GM18520 (cell line): Measurements from ENCODE around the gene CALML4.

ENCODE experiments used
- ATAC-seq: cut with Tn5 transposase; IDR thresholded peaks from one replicate; pipeline ENCODE4 v1.9.1; 2021; ENCODE audit not compliant: unreplicated experiment

The CALML4 gene

DNA sequence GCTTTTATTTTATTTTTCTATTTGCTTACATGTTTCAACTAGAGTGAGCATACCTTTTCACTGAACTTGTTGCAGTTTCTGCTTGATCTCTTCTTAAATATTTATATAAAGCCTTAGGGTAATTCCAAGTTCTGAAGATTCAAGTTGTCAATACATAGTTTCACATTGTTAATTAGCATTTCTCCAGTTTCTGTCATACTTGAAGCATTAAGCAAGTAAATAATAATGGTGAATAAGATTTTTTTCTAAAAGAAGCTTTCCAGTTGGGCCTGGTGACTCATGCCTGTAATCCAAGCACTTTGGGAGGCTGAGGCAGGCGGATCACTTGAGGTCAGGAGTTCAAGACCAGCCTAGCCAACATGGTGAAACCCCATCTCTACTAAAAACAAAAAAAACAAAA is 53.9 kb downstream of the CALML4 start:
- no peak for ATAC-seq

GRCh38 chr15:68150187-68150586 is 54.9 kb downstream of the CALML4 start:
- no peak for ATAC-seq

DNA sequence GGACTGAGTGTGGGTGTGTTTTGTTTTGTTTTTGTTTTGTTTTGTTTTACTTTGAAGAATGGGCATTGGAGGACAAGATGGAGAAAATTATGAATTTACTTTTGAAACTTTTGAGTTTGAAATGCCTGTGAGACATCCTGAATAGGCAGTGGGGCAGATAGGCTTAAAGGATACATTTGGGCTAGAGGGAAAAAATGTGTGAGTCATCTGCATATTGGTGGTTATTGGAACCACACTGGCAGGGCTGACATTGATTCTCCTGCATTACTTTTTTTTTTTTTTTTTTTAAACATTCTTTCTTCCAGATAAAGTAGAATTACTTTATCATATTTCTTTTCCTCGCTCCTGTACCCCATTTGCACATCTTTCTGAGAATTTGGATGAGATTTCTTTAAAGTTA is 56.1 kb downstream of the CALML4 start:
- no peak for ATAC-seq

DNA sequence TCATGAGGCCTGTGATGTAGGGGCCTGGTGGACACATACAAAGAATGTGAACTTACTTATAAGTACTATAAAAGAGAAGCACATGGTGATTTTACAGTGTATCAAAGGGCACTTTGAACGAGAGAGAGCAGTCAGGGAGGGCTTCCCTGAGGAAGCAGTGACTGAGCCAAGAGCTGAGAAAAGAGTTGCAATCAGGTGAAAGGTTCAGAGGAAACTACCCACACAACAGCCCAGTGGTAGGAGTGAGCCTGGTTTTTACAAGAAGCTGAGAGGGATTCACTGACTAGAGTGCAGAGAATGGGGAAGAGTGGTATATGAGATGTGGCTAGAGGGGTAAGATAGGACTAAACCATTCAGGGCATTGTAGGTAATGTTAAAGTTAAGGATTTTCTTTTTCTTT is 57.1 kb downstream of the CALML4 start:
- no peak for ATAC-seq

DNA sequence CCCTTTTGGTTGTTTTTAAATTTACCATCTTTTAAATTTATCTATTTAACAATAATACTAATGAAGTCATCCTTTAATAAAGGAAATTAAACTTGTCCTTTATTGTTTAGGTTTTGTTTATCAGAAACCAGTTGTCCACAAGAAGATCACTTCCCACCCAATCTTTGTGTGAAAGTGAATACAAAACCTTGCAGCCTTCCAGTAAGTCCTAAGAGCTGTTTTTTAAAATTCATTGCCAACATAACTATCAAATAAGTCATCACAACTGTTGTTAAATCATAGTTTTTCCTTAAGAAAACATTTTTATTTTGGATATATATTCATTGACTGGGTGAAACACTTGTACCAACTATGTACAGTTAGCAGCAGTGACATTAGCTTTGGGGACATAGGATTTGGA is 59.4 kb downstream of the CALML4 start:
- no peak for ATAC-seq

GRCh38 chr15:68143785-68144184 is 61.3 kb downstream of the CALML4 start:
- ATAC-seq = no peak

DNA sequence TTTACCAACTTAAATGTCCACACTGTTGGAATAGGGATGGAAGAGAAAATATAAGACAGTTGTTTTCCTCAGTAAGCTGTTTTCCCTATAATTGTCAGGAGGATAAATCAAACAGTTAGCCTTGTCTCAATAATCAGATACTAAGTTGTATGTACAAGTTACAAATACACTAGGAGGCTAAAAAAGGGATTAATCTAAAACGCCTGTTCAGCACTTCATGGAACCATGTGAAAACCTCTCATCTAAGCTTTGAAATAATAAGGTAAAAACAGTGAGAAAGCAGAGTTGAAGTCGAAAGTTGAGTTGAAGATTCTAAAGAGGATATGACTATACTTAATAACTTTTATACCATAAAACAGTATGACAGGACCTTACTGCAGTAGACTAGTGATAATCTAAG is 62.0 kb downstream of the CALML4 start:
- no peak for ATAC-seq
